HG03175 (cell line): ENCODE measurements around the gene IL2.

Experiments used
- ATAC-seq: cut with Tn5 transposase; IDR thresholded peaks from one replicate; pipeline ENCODE4 v1.9.1; 2021; ENCODE audit warnings: mild to moderate bottlenecking, moderate library complexity; ENCODE audit not compliant: unreplicated experiment

IL2 gene

GRCh38 chr4:122456231-122457116 lies at the start of gene IL2:
Gene IL2, minus strand, starts transcription at chr4:122456725. Its CDS starts 285 bp downstream, at chr4:122456440.
- no peak for ATAC-seq

GRCh38 chr4:122503214-122503613 lies 46.7 kb upstream of the IL2 start:
- ATAC-seq = no peak

DNA sequence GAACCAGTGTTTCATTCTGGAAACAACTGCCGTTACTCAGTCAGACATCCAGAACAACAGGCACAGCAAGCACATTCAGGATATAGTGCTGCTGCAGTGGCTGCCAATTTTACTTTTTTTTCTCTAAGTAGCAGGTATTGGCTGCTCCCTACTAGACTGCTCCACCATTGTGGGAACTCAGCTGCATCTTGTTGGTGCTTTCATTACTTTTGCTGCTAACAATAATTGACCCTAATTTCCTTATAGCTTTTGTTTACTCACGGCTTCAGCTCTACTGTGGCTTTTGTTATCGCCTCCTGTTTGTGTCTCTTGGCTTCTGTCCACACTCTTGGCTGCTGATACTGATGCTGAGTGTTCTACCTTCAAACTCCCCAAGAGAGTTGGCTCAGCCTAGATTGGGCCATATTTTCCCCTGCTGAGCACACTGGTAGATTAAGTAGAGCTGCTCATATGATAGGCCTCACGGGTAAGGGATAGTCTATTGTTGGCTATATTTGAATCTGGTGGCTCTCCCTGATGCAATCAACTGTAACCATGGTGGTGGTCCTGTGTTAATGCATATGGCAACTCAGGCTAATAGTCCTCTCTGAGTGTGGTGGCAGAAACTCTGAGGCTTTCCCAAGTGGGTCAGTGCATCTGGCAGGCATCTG lies 44.5 kb upstream of the IL2 start:
- ATAC-seq = no peak

- no peak for ATAC-seq
These were observed 32.5 kb upstream of the IL2 start for GRCh38 chr4:122489061-122489460.

GRCh38 chr4:122483481-122483880 lies 27.0 kb upstream of the IL2 start:
- ATAC-seq = no peak

- no peak for ATAC-seq
These were observed 25.4 kb upstream of the IL2 start for GRCh38 chr4:122481766-122482405.

DNA sequence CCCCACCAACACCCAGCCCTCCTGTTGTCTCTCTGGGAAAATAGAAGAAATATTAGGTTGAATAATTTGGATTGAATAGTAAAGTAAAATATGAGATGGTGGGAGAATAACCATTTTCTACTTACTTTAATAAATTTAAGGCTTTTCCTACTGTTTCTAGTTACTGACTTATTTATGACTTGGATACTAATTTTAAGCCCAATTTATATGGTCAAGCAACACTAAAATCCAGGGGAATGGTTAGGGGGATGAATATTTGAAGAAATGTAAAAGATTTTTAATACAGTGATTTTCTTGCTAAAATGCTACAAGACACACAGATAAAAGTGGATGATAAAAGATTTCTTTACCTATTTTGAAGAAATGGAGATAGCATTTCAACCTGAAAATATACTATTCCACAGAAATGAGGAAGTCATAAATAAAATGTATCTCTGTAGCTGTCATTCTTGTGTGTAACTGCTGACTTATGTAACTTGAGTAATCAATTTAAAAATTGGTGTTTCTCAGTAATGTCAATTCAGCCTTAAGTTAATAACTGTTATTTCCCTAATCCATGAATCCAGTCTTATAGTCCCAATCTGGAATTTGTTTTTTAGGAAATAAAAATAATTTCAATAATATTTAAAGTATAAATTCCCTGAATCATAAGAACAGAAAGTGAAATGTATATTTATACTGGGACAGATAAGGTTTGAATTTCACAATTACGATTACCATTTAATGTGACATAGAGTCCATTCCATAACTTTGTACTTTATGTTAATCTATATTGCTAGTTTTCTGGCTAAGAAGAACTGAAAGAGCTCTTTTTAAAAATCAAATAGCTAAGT lies 24.3 kb upstream of the IL2 start:
- ATAC-seq = no peak

GRCh38 chr4:122479935-122480416 lies 23.5 kb upstream of the IL2 start:
- ATAC-seq = no peak

DNA sequence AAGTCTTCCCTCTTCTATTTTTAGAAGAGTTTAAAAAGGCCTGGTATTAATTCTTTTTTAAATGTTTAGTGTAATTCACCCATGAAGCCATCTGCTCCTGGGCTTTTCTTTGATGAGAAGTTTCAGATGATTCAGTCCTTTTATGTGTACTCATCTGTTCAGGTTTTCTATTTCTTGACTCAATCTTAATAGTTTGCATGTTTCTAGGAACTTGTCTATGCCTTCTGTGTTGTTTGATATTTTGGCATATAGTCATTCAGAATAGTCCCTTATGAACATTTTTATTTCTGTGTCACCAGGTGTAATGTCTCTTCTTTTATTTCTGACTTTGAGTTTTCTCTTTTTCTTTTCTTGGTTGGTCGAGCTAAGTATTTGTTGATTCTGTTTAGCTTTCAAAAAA lies 20.2 kb upstream of the IL2 start:
- no peak for ATAC-seq

- no peak for ATAC-seq
These were observed 19.6 kb upstream of the IL2 start for GRCh38 chr4:122476126-122476525.

DNA sequence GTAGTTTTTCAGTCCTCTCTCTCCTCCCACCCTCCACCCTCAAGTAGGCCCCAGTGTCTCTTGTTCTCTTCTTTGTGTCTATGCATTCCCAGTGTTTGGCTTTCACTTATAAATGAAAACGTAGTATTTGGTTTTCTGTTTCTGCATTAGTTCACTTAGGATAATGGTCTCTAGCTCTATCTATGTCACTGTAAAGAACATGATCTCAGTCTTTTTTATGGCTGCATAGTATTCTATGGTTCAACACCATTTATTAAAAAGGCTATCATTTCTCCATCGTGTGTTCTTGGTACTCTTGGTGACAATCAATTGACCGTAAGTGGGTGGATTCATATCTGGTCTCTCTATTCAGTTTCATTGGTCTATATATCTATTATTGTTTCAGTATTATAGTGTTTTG lies 18.7 kb upstream of the IL2 start:
- no peak for ATAC-seq

DNA sequence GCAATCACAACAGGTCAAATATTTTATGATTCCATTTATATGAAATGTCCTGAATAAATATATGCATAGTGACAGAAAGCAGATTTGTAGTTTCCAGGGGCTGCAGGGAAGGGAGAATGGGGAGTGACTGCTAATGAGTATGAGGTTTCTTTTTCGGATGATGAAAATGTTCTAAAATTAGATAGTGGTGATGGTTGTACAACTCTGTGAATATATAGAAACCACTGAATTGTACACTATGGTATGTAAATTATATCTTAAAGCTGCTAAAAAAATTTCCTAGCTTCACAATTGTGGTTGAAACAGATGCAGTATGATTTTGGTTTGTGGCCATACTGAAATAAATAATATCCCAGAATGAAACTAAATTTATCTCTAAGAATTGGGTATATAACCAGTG lies 12.9 kb upstream of the IL2 start:
- ATAC-seq = no peak

DNA sequence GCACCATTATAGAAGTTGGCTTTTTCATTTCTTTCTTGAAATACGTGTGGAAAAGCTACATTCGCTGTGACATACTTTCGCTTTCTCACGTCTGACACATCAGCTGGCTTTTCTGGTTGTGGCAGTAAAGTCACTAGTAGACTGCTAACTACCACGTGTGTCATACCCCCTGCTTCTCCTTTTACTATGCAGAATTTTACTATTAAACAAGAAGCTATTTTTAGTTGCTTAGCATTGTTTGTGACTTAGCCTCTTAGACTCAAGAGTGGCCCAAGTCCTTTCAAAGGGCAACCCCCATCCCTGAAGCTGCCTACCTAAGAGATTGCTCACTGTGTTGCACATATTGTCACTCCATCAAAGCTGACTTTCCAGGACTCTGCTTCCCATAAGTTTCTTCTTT lies 2.1 kb upstream of the IL2 start:
- ATAC-seq = peak; percentile 89

GRCh38 chr4:122453384-122453995 lies 3.0 kb downstream of the IL2 start:
- no peak for ATAC-seq

DNA sequence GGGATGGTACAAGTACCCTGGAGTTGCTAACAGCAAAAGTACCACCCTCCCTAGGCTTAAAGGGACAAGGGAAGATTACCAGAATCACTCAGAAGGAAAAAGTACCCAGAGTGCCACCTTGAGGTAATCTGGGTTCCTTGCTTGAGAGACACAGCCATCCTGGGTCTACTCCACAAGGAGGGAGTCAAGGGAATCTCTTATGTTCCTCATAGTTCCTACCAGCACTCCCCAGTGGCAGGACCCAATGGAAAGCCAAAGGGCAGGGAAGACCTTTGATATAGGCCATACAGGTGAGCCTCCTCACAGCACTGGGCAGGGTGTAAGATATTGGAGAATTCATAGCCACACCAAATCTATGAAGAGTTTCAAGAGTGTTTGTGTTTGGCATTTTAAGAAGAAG lies 5.7 kb downstream of the IL2 start:
- no peak for ATAC-seq

DNA sequence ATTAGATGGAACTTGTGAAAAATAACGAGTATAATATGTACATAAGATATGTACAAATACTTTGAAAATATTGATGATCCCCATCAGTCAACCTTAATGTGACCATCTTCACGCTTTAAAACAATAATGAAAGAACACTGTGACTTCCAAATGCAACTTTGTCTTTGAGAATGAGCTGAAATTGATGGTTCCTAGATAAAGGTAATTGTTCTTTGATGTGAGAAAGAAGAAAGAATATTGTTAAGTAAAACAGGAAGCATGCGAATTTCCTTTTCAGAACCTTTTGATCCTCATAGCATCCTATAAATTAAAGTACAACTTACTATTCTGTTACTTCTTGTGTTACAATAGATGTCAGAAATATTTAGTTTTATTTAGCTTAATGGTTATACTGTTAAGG lies 22.2 kb downstream of the IL2 start:
- no peak for ATAC-seq

- no peak for ATAC-seq
These were observed 25.2 kb downstream of the IL2 start for GRCh38 chr4:122431351-122431750.

- ATAC-seq = no peak
These were observed 33.3 kb downstream of the IL2 start for GRCh38 chr4:122423246-122423645.

- ATAC-seq = no peak
These were observed 44.0 kb downstream of the IL2 start for GRCh38 chr4:122412547-122412946.

DNA sequence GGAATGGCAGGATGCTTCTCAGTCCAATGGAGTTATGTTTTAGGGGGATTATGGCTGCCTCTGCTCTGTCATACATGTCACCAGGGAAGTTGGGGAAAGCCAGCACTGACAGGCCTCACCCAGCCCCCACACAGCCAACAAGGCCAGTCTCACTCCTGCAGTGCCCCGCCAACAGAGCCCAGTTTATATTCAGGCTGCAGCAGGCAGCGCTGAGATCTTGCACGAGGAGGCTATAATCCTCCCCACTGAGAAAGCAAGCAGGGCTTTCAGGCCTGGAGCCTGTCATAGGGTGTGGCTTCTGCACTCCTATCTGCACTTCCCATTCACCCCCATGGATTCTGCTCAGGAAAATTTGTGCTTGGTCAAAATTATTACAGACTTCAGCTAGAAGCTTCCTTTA lies 52.7 kb downstream of the IL2 start:
- ATAC-seq = no peak
